GM23338 (cell line): ENCODE data around the gene CCDC170. TPM values are rescaled to one million over a fixed set of nuclear protein-coding genes. Genes with fewer than 3 reads are reported as not detected.
A peak's percentile ranks its signal among the peaks of the same experiment; 100 is the strongest.

Experiments
- ATAC-seq: fragments of 200-7000 bp; cut with Tn5 transposase; 3 replicates; pipeline ENCODE4 v1.9.1; 2020
- DNase-seq: peaks from one replicate; pipeline ENCODE4 v3.0.0-alpha.2; 2015; ENCODE audit warnings: low spot score
- H2AFZ ChIP-seq: fragments of 200-600 bp; sonication (generic); 2 replicates; pipeline ENCODE4 v1.8.0; 2016; ENCODE audit warnings: antibody characterized with exemption, mild to moderate bottlenecking, moderate library complexity
- H3F3A ChIP-seq: fragments of 200-600 bp; sonication (generic); replicated peaks from 2 replicates; pipeline ENCODE4 v1.8.0; 2017; ENCODE audit warnings: antibody characterized with exemption, mixed run types, low read depth
- H3K27ac ChIP-seq: fragments of 200-600 bp; sonication (generic); 2 replicates; pipeline ENCODE4 v1.6.1; 2016; ENCODE audit warnings: low read depth
- H3K27me3 ChIP-seq: fragments of 200-600 bp; sonication (generic); 2 replicates; pipeline ENCODE4 v1.8.0; 2016; ENCODE audit warnings: mild to moderate bottlenecking, mixed run types, moderate library complexity; ENCODE audit not compliant: insufficient read depth
- H3K36me3 ChIP-seq: fragments of 200-600 bp; sonication (generic); 2 replicates; pipeline ENCODE4 v1.8.0; 2016; ENCODE audit warnings: mild to moderate bottlenecking; ENCODE audit not compliant: insufficient read depth
- H3K4me1 ChIP-seq: fragments of 200-600 bp; sonication (generic); 2 replicates; pipeline ENCODE4 v1.8.0; 2016; ENCODE audit warnings: mild to moderate bottlenecking, moderate library complexity; ENCODE audit not compliant: insufficient read depth
- H3K4me2 ChIP-seq: fragments of 200-600 bp; sonication (generic); 2 replicates; pipeline ENCODE4 v1.7.1; 2017; ENCODE audit warnings: mixed run types
- H3K4me3 ChIP-seq: fragments of 200-600 bp; sonication (generic); 2 replicates; pipeline ENCODE4 v1.6.1; 2016; ENCODE audit warnings: mixed run types
- H3K79me2 ChIP-seq: fragments of 200-600 bp; sonication (generic); replicated peaks from 2 replicates; pipeline ENCODE4 v1.8.0; 2017; ENCODE audit warnings: mild to moderate bottlenecking; ENCODE audit not compliant: insufficient read depth
- H3K9me2 ChIP-seq: fragments of 200-600 bp; sonication (generic); 2 replicates; pipeline ENCODE4 v1.8.0; 2017; ENCODE audit not compliant: insufficient read depth
- H4K20me1 ChIP-seq: fragments of 200-600 bp; sonication (generic); replicated peaks from 2 replicates; pipeline ENCODE4 v1.8.0; 2017; ENCODE audit warnings: mild to moderate bottlenecking; ENCODE audit not compliant: insufficient read depth
- H3K27ac Mint-ChIP-seq: 2 replicates; pipeline ENCODE4 v1.8.0; 2020; ENCODE audit warnings: inconsistent platforms, mild to moderate bottlenecking, moderate library complexity, mixed read lengths
- H3K27me3 Mint-ChIP-seq: 3 replicates; pipeline ENCODE4 v1.8.0; 2022; ENCODE audit warnings: low read depth, mild to moderate bottlenecking, moderate library complexity, mixed read lengths, inconsistent platforms; ENCODE audit not compliant: insufficient read depth, poor library complexity
- H3K36me3 Mint-ChIP-seq: 3 replicates; pipeline ENCODE4 v1.8.0; 2021; ENCODE audit warnings: low read depth, mild to moderate bottlenecking, inconsistent platforms, moderate library complexity, mixed read lengths
- H3K4me1 Mint-ChIP-seq: 3 replicates; pipeline ENCODE4 v1.8.0; 2020; ENCODE audit warnings: mild to moderate bottlenecking, inconsistent platforms, mixed read lengths
- H3K4me3 Mint-ChIP-seq: 3 replicates; pipeline ENCODE4 v1.8.0; 2021; ENCODE audit warnings: moderate library complexity, mild to moderate bottlenecking, inconsistent platforms, mixed read lengths
- H3K9me3 Mint-ChIP-seq: 3 replicates; pipeline ENCODE4 v1.8.0; 2020; ENCODE audit warnings: moderate library complexity, mild to moderate bottlenecking, inconsistent platforms, mixed read lengths
- CREB1 ChIP-seq: fragments of 250-450 bp; sonication (Bioruptor Pico); IDR thresholded peaks from 2 replicates; pipeline ENCODE4 v1.5.0; 2020; ENCODE audit warnings: low read depth, mild to moderate bottlenecking, moderate library complexity
- EZH2 ChIP-seq: fragments of 200-600 bp; sonication (generic); IDR thresholded peaks from one replicate; pipeline ENCODE4 v1.8.0; 2017; ENCODE audit warnings: antibody characterized with exemption, mild to moderate bottlenecking, low read depth; ENCODE audit not compliant: unreplicated experiment
- EZH2phosphoT487 ChIP-seq: fragments of 200-600 bp; sonication (generic); IDR thresholded peaks from one replicate; pipeline ENCODE4 v1.8.1; 2018; ENCODE audit warnings: antibody characterized with exemption; ENCODE audit not compliant: unreplicated experiment
- JUNB ChIP-seq: IDR thresholded peaks from one replicate; pipeline ENCODE4 v1.6.1; 2016; ENCODE audit warnings: antibody characterized with exemption; ENCODE audit not compliant: unreplicated experiment
- NANOG ChIP-seq: IDR thresholded peaks from 2 replicates; pipeline ENCODE4 v1.6.1; 2016; ENCODE audit warnings: antibody characterized with exemption, borderline replicate concordance
- POLR2AphosphoS5 ChIP-seq: IDR thresholded peaks from 2 replicates; pipeline ENCODE4 v1.6.1; 2016; ENCODE audit warnings: antibody characterized with exemption, low read depth
- REST ChIP-seq: IDR thresholded peaks from one replicate; pipeline ENCODE4 v1.6.1; 2018; ENCODE audit warnings: antibody characterized with exemption; ENCODE audit not compliant: unreplicated experiment
- STAT1 ChIP-seq: IDR thresholded peaks from one replicate; pipeline ENCODE4 v1.6.1; 2016; ENCODE audit warnings: antibody characterized with exemption; ENCODE audit not compliant: unreplicated experiment
- ZNF114 ChIP-seq: fragments of 250-450 bp; sonication (Bioruptor Pico); IDR thresholded peaks from 2 replicates; pipeline ENCODE4 v1.5.0; 2020; ENCODE audit warnings: mild to moderate bottlenecking, moderate library complexity
- ZNF331 ChIP-seq: fragments of 250-450 bp; sonication (Bioruptor Pico); IDR thresholded peaks from 2 replicates; pipeline ENCODE4 v1.5.0; 2020; ENCODE audit warnings: low read depth, mild to moderate bottlenecking, moderate library complexity
- polyA plus RNA-seq: library from polyadenylated mRNA; unstranded; fragments of >200 nt; fragmentation: Nextera tagmentation; extraction: Ambion mirVana; gene quantifications from 2 replicates; pipeline ENCODE4 v1.2.1, GENCODE V29; 2016
- total RNA-seq: library from RNA; depleted of rRNA; stranded (reverse); fragments of >200 nt; shearing (Covaris generic); gene quantifications from 2 replicates; pipeline ENCODE4 v1.2.3, GENCODE V29; 2014
- TF ChIP-seq, protein P1 (sequence below): IDR thresholded peaks from 2 replicates; pipeline ENCODE4 v1.6.1; 2016; ENCODE audit warnings: antibody characterized with exemption
- TF ChIP-seq, protein P2 (sequence below): fragments of 250-450 bp; sonication (Bioruptor Pico); IDR thresholded peaks from 2 replicates; pipeline ENCODE4 v1.5.0; 2020; ENCODE audit warnings: mild to moderate bottlenecking, moderate library complexity
- TF ChIP-seq, protein P3 (sequence below), 2 experiments: fragments of 200-600 bp in 1 of 2; sonication (generic) in 1 of 2; conservative IDR thresholded peaks; 2 replicates each; pipeline versions ENCODE4 v1.5.1 to v1.6.1; 2016 to 2017; ENCODE audit warnings: antibody characterized with exemption in 2 of 2, low read depth in 2 of 2, mild to moderate bottlenecking in 2 of 2, moderate library complexity in 1 of 2

Gene CCDC170
- total and polyA plus RNA-seq, 2 experiments from 2014 or later: 0.18 TPM; not detected in 1

DNA sequence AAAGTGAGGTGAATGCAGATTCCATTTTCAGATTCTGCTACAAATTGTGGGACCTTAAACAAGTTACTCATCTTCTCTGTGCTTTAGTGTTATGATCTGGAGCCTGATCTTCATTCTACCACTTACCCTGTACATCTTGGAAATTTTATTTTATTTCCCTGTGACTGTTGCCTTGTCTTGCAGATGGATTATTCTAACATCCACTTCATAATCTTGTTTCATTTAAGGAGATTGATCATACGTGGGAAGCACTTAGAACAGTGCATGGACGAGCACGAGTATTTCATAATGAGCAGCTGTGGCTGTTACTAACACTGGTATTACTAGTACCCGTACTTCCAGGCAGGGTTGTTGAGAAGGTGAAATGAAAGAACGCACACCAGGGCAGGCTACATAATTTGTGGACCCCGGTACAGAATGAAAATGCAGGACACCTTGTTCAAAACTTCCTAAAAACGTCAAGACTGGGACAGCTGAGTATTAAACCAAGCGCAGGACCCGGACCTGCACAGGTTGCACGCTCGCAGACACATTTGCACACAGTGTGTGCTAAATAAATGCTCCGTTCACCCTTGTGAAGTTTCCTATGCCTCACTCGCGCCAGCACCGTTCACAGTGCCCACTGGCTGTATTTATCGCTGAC, 535 bp upstream of the CCDC170 start:
- Mint-ChIP-seq H3K4me1 (peaks cover 7% of the 10 kb centered on the region), H3K27me3 (peaks cover 29% of the 10 kb centered on the region)

More for the DNA sequence above, 535 bp upstream of the CCDC170 start:
- no peaks in the 10 kb centered on the region for H3F3A ChIP-seq
- H3K4me3 Mint-ChIP-seq: peak overlapping the region; percentile 71
- no peak for DNase-seq
- H3K36me3 ChIP-seq: no peaks in the 10 kb centered on the region
- no peaks in the 10 kb centered on the region for H3K36me3 Mint-ChIP-seq
- H3K4me3 ChIP-seq: peak overlapping the region; percentile 88
- no peaks in the 10 kb centered on the region; the same call in 1 of the 2 replicates for H4K20me1 ChIP-seq
- H3K27me3 ChIP-seq: peaks cover 49% of the 10 kb centered on the region
- H3K27ac ChIP-seq: no peak overlapping the region
- H3K9me2 ChIP-seq: no peaks in the 10 kb centered on the region
- H2AFZ ChIP-seq: peak overlapping the region; percentile 99
- TF ChIP-seq, protein P1, sequence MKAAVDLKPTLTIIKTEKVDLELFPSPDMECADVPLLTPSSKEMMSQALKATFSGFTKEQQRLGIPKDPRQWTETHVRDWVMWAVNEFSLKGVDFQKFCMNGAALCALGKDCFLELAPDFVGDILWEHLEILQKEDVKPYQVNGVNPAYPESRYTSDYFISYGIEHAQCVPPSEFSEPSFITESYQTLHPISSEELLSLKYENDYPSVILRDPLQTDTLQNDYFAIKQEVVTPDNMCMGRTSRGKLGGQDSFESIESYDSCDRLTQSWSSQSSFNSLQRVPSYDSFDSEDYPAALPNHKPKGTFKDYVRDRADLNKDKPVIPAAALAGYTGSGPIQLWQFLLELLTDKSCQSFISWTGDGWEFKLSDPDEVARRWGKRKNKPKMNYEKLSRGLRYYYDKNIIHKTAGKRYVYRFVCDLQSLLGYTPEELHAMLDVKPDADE: no peak
- TF ChIP-seq STAT1 (no peak), JUNB (no peak), NANOG (no peak), ZNF114 (no peak), ZNF331 (CRISPR knock-in tag) (no peak), POLR2AphosphoS5 (no peak), REST (no peak), EZH2 (no peak), EZH2phosphoT487 (no peak), CREB1 (CRISPR knock-in tag) (no peak)
- TF ChIP-seq, protein P2, sequence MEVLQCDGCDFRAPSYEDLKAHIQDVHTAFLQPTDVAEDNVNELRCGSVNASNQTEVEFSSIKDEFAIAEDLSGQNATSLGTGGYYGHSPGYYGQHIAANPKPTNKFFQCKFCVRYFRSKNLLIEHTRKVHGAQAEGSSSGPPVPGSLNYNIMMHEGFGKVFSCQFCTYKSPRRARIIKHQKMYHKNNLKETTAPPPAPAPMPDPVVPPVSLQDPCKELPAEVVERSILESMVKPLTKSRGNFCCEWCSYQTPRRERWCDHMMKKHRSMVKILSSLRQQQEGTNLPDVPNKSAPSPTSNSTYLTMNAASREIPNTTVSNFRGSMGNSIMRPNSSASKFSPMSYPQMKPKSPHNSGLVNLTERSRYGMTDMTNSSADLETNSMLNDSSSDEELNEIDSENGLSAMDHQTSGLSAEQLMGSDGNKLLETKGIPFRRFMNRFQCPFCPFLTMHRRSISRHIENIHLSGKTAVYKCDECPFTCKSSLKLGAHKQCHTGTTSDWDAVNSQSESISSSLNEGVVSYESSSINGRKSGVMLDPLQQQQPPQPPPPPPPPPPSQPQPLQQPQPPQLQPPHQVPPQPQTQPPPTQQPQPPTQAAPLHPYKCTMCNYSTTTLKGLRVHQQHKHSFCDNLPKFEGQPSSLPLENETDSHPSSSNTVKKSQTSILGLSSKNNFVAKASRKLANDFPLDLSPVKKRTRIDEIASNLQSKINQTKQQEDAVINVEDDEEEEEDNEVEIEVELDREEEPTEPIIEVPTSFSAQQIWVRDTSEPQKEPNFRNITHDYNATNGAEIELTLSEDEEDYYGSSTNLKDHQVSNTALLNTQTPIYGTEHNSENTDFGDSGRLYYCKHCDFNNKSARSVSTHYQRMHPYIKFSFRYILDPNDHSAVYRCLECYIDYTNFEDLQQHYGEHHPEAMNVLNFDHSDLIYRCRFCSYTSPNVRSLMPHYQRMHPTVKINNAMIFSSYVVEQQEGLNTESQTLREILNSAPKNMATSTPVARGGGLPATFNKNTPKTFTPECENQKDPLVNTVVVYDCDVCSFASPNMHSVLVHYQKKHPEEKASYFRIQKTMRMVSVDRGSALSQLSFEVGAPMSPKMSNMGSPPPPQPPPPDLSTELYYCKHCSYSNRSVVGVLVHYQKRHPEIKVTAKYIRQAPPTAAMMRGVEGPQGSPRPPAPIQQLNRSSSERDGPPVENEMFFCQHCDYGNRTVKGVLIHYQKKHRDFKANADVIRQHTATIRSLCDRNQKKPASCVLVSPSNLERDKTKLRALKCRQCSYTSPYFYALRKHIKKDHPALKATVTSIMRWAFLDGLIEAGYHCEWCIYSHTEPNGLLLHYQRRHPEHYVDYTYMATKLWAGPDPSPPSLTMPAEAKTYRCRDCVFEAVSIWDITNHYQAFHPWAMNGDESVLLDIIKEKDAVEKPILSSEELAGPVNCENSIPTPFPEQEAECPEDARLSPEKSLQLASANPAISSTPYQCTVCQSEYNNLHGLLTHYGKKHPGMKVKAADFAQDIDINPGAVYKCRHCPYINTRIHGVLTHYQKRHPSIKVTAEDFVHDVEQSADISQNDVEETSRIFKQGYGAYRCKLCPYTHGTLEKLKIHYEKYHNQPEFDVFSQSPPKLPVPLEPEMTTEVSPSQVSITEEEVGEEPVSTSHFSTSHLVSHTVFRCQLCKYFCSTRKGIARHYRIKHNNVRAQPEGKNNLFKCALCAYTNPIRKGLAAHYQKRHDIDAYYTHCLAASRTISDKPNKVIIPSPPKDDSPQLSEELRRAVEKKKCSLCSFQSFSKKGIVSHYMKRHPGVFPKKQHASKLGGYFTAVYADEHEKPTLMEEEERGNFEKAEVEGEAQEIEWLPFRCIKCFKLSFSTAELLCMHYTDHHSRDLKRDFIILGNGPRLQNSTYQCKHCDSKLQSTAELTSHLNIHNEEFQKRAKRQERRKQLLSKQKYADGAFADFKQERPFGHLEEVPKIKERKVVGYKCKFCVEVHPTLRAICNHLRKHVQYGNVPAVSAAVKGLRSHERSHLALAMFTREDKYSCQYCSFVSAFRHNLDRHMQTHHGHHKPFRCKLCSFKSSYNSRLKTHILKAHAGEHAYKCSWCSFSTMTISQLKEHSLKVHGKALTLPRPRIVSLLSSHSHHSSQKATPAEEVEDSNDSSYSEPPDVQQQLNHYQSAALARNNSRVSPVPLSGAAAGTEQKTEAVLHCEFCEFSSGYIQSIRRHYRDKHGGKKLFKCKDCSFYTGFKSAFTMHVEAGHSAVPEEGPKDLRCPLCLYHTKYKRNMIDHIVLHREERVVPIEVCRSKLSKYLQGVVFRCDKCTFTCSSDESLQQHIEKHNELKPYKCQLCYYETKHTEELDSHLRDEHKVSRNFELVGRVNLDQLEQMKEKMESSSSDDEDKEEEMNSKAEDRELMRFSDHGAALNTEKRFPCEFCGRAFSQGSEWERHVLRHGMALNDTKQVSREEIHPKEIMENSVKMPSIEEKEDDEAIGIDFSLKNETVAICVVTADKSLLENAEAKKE (CRISPR knock-in tag): no peak
- TF ChIP-seq, protein P3, sequence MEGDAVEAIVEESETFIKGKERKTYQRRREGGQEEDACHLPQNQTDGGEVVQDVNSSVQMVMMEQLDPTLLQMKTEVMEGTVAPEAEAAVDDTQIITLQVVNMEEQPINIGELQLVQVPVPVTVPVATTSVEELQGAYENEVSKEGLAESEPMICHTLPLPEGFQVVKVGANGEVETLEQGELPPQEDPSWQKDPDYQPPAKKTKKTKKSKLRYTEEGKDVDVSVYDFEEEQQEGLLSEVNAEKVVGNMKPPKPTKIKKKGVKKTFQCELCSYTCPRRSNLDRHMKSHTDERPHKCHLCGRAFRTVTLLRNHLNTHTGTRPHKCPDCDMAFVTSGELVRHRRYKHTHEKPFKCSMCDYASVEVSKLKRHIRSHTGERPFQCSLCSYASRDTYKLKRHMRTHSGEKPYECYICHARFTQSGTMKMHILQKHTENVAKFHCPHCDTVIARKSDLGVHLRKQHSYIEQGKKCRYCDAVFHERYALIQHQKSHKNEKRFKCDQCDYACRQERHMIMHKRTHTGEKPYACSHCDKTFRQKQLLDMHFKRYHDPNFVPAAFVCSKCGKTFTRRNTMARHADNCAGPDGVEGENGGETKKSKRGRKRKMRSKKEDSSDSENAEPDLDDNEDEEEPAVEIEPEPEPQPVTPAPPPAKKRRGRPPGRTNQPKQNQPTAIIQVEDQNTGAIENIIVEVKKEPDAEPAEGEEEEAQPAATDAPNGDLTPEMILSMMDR (conservative IDR thresholded peaks at IDR 0.05; ENCODE audit: low read depth in 2 of 2): no peak
- H3K79me2 ChIP-seq: no peaks in the 10 kb centered on the region
- H3K4me1 ChIP-seq: peaks cover 5% of the 10 kb centered on the region; the same call in 1 of the 2 replicates
- no peak for ATAC-seq
- no peaks in the 10 kb centered on the region for H3K9me3 Mint-ChIP-seq
- no peak overlapping the region for H3K27ac Mint-ChIP-seq
- peak overlapping the region; percentile 99 for H3K4me2 ChIP-seq
